B cell (primary cell): ENCODE data around the gene SIK3.

Source experiments
- EZH2 ChIP-seq: IDR thresholded peaks from 2 replicates; pipeline ENCODE4 v1.6.1; 2012; ENCODE audit warnings: borderline replicate concordance, low read depth, mild to moderate bottlenecking, moderate library complexity, low read length; ENCODE audit not compliant: insufficient read depth, poor library complexity, severe bottlenecking
- TF ChIP-seq, protein P1 (sequence below): fragments of 200-600 bp; IDR thresholded peaks from one replicate; pipeline ENCODE4 v1.8.0; 2022; ENCODE audit warnings: antibody characterized with exemption, mild to moderate bottlenecking

DNA sequence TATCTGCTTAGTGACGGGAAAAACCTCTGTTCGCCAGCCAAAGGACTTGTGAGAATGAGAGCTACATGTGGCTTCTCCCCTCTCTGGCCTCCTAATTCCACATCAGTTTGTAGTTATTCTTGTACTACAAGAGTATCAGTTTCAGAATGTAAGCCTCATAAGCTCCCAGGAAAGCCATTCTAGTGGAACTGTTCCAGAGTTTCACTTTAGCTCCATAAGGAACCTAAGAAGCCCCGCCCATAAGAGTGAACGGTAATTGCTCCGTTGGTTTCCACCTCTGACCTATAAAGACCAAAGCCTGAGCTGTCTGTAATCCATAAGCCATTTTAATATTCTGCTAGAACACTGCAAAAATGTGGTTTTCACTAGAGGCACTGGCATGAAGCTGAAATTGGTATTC, 53.0 kb downstream of the SIK3 start:
- TF ChIP-seq, protein P1, sequence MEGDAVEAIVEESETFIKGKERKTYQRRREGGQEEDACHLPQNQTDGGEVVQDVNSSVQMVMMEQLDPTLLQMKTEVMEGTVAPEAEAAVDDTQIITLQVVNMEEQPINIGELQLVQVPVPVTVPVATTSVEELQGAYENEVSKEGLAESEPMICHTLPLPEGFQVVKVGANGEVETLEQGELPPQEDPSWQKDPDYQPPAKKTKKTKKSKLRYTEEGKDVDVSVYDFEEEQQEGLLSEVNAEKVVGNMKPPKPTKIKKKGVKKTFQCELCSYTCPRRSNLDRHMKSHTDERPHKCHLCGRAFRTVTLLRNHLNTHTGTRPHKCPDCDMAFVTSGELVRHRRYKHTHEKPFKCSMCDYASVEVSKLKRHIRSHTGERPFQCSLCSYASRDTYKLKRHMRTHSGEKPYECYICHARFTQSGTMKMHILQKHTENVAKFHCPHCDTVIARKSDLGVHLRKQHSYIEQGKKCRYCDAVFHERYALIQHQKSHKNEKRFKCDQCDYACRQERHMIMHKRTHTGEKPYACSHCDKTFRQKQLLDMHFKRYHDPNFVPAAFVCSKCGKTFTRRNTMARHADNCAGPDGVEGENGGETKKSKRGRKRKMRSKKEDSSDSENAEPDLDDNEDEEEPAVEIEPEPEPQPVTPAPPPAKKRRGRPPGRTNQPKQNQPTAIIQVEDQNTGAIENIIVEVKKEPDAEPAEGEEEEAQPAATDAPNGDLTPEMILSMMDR = no peak
- no peak for TF ChIP-seq EZH2
